Choroid plexus epithelial cell (primary cell): ENCODE data around the gene ANXA1.

Experiments
- DNase-seq: peaks from one replicate; pipeline ENCODE4 v3.0.0-alpha.2; 2010; ENCODE audit warnings: low read depth
- H3K4me3 ChIP-seq: 2 replicates; pipeline ENCODE4 v1.5.1; 2011; ENCODE audit warnings: low read depth, mild to moderate bottlenecking, control low read depth, low read length, moderate library complexity
- TF ChIP-seq, protein P1 (sequence below): conservative IDR thresholded peaks from 2 replicates; pipeline ENCODE4 v1.5.1; 2011; ENCODE audit warnings: low read depth, mild to moderate bottlenecking, control low read depth, inconsistent platforms, low read length, moderate library complexity

Gene ANXA1

DNA sequence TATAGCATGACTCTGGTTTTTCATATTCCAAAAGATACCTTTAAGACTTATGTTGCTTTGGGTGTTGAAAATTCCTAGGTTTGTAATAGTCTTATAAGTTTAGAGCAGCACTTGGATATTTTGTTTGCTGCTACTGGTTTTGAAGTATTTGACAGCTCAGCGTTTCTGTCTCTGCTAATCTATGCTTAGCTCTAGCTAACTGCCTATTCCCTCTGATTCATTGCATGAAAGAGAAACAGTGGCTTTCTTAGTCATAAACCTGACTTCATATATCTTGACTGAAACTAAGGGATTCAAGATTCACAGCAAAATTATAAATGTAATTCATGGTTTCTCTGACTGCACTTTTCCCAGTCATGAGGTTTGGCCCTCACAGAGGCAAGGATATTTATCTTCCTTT is 35.6 kb upstream of the ANXA1 start:
- DNase-seq: peak; percentile 81
- no peak overlapping the region for H3K4me3 ChIP-seq
- TF ChIP-seq, protein P1, sequence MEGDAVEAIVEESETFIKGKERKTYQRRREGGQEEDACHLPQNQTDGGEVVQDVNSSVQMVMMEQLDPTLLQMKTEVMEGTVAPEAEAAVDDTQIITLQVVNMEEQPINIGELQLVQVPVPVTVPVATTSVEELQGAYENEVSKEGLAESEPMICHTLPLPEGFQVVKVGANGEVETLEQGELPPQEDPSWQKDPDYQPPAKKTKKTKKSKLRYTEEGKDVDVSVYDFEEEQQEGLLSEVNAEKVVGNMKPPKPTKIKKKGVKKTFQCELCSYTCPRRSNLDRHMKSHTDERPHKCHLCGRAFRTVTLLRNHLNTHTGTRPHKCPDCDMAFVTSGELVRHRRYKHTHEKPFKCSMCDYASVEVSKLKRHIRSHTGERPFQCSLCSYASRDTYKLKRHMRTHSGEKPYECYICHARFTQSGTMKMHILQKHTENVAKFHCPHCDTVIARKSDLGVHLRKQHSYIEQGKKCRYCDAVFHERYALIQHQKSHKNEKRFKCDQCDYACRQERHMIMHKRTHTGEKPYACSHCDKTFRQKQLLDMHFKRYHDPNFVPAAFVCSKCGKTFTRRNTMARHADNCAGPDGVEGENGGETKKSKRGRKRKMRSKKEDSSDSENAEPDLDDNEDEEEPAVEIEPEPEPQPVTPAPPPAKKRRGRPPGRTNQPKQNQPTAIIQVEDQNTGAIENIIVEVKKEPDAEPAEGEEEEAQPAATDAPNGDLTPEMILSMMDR: no peak

DNA sequence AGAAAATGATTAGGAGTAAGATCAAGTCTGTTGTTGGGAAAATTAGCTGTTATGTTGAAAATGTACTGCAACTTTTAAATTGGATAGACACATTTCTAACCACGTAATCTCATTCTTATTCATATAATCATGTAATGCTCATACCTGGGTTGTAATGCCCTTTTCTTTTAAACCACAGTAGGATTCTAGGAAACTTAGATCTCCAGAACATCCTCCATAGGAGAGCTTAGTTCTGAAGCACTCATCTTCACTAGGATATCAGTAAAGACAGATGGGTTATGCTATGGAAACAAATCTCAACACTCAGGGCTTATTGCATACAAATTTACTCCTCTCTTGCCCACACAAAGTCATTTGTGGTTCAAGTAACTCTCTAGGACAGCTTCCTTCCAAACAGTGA is 34.8 kb upstream of the ANXA1 start:
- no peak overlapping the region for H3K4me3 ChIP-seq
- TF ChIP-seq, protein P1: no peak
- DNase-seq: no peak

DNA sequence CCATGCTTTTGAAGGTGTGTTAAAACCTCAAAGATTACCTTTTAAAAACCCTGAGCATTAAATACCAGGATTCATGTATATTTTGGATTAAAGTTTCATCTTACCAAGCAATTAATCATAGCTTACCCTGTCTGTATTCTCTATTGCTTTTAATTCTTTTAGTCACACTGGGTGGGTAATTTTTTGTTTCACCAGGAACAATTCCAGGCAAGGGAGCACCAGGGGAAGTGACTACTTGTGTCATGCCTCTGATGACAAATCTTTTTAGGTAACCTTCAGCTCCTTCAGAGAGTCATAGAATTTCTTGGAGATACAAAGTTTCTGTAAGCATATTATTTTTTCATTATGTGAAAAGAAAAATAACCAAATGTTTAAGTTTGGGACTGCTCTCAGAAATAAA is 33.4 kb upstream of the ANXA1 start:
- no peak overlapping the region for H3K4me3 ChIP-seq
- TF ChIP-seq, protein P1: no peak
- DNase-seq: no peak

DNA sequence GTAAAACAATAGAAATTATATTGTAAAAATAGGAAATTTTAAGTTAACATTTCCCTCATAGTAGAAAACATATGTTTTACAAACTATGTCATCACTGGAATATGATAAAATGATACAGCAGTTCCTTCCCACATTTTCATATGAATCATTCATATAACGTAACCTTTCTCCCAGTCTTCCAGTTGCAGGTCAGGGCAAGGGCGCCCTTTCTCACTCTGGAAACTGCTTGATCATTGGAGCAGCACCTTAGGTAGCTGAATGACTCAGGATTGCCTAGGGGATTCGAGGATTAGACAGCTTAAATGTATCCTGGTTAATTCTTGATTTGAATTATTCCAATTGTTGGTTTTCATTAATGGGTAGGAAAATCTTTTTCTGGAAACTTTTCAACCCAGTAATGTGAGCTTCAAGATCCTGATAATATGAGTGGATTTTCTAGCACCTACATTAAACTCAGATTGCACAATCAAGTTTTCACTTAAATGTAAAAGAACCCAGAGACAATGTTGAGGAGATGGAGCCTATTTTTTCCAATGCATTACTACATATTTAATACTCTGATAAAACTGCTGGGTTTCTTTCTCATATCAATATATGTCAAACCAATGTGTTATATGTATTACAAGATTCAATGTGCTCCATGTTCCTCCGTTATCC is 32.6 kb upstream of the ANXA1 start:
- H3K4me3 ChIP-seq: no peak overlapping the region
- DNase-seq: peak; percentile 63
- TF ChIP-seq, protein P1: no peak

DNA sequence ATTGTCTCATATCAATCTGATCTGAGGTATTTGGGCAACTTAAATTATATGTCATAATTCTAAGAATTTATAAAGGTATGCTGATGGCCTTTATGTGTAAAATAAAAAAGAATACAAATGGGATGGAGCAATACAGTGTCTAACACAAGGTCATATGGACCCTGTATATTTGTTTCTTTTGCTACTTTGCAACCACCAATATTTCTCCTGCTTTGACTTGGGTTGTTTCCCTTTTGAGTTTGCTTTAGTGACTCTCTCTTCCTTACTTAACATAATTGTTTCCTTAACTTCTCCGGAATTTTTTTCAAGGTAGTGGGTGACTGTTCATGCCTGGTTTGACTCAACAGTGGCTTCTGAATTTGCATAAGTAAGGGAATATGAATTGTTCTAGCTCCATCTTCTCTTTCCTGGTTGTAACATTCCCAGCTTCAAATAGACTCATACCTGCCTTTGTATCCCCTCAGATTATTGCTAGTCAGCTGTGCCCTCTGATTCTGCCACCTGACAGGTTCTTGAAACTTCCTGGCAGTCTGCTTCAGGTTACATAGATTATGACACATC is 30.2 kb upstream of the ANXA1 start:
- H3K4me3 ChIP-seq: no peak overlapping the region
- DNase-seq: no peak
- TF ChIP-seq, protein P1: no peak

DNA sequence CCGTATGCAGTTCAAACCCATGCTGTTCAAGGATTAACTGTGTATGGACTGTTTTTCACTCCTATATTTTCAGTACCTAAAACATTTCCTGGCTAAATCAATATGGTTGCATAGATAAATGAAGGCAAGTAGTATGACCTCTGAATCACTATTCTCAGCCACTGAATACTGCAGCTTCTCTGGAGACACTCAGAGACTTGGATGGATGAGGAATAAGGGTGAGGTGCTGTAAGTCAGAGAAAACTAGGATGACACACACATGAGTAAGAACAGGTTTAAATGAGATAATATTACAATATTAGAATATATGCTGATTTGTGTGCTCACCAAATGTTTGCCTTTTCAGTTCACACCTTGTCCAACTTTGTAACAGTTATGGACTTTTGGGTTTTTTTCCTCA is 26.0 kb upstream of the ANXA1 start:
- no peak overlapping the region for H3K4me3 ChIP-seq
- TF ChIP-seq, protein P1: no peak
- DNase-seq: no peak

DNA sequence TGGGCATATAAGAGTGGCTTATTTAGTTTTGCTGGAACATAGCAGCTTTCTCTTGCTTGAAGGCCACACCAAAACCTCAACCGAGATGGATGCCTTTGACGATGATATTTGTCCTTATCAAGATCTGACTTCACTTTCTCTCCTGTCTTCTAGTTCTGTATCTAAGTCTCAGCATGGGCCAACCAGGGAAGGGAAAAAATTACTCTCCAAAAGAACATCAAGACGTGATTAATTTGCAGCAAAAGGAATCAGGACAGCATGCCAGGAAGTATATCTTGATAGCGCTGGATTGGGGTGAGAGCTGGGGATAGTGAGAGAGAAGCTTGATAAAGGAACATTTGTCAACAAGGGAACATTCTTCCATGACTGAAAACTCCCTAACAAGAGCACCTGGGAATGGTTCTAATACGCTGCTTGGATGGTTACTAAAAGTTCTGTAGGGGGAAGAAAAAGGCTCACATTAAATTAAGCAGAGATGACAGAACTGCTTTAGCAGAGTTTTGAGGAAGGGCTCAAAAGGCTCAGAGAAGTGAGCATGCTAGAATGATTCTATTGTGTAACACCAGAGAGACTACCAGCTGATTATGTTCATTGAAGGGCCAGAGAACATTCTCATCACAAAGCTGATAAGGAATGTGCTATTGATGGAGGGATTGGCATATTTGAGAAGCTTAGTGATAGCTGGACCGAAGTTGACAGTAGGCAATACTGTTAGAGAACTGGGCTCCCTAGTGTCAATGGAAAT is 21.6 kb upstream of the ANXA1 start:
- DNase-seq: no peak
- no peak overlapping the region for H3K4me3 ChIP-seq
- TF ChIP-seq, protein P1: no peak
